MV-4-11 (cell line): ENCODE data around the gene QPCTL.
"Not testable (repeated sequence)": the region's sequence is repeated elsewhere in the genome, so short reads cannot be mapped to it uniquely, and the experiment has no call there.

ENCODE experiments used
- DNase-seq: peaks from one replicate; lab custom pipeline; 2025; lab: John Stamatoyannopoulos, UW

QPCTL gene

DNA sequence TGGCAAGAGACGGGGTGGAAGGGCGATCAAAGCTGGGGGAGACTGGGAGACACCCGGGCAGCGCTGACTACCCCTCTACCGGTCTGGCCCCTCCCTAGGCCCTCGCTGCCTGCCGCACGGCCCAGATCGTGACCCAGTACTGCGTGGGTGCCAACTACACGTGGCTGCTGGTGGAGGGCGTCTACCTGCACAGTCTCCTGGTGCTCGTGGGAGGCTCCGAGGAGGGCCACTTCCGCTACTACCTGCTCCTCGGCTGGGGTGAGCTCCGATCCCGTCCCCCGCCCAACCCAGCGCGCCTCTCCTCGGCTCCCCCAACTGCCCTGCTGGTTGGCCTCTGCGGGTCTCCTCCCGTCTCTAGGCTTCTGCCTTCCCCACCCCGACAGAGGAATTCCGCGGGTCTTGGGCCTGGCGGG lies 15.6 kb upstream of the QPCTL start:
- DNase-seq, result no peak

DNA sequence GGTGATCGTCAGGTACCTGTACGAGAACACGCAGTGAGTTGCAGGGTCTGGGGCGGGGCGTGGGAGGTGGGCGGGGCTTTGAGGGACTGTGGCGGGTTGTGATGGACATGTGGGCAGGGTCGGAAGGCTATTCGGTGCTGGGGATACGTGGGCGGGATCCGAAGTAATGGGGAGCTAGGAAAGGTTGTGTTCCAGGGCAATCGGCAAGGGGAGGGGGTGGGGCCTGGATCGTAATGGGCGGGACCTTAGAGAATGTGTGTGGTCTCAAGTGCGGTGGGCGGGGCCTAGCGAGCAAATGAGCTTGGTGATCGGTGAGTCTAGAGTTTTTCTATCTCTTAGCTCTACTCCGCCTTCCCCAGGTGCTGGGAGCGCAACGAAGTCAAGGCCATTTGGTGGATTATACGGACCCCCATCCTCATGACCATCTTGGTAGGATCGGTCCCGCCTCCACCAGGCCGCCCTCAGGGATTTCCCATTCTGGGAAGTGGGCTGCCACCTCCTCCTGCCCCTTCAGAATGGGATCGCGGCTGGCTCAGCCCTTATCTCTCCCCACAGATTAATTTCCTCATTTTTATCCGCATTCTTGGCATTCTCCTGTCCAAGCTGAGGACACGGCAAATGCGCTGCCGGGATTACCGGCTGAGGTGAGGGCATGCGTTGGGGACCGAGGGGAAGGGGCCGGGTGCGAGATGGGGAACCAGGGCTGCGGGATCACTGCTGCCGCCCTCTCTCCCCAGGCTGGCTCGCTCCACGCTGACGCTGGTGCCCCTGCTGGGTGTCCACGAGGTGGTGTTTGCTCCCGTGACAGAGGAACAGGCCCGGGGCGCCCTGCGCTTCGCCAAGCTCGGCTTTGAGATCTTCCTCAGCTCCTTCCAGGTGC lies 14.9 kb upstream of the QPCTL start:
- peak; percentile 56 for DNase-seq

DNA sequence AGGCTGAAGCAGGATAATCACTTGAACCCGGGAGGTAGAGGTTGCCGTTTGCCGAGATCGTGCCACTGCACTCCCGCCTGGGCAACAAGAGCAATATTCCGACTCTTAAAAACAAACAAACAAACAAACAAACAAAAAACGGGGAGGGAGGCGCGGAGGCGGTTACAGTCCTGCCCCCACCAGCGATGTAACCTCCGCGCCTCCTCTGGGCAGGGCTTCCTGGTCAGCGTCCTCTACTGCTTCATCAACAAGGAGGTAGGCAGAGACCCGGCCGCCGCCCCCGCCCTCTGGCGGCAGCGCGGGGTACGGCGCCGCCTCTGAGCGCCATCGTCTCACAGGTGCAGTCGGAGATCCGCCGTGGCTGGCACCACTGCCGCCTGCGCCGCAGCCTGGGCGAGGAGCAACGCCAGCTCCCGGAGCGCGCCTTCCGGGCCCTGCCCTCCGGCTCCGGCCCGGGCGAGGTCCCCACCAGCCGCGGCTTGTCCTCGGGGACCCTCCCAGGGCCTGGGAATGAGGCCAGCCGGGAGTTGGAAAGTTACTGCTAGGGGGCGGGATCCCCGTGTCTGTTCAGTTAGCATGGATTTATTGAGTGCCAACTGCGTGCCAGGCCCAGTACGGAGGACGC lies 11.0 kb upstream of the QPCTL start:
- DNase-seq, result peak; percentile 80

DNA sequence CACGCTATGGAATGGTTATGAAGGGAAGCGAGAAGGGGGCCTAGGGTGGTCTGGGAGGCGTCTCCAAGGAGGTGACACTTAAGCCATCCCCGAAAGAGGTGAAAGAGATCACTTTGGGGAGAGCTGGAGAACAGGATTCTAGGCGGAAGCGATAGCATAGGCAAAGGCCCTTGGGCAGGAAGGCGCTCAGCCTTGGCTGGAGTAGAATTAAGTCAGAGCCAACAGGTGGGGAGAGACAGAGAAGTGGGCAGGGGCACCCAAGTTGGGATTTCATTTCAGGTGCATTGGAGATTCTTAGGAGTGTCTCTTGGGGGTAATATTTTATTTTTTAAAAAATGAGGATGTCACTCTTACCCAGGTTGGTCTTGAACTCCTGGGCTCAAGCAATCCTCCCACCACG lies 10.3 kb upstream of the QPCTL start:
- DNase-seq, result no peak

DNA sequence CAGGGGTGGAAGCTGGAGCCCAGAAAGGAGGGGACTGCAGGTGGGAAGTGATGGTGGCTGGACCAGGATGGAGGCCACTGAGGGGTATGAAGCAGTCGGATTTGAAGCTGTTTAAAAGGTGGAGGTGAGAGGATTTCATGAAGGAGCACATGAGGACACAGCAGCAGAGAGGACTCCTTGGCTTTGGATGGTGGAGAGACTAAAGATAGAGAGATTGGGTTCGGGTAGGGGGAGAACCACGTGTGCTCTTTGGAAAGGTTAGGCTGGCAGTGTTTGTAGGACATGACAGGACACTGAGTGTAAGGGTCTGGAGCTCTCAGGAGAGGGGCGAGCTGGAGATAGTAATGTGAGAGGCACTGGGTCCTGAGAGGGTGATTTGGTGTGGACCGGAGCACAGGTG lies 9.6 kb upstream of the QPCTL start:
- DNase-seq, result no peak

DNA sequence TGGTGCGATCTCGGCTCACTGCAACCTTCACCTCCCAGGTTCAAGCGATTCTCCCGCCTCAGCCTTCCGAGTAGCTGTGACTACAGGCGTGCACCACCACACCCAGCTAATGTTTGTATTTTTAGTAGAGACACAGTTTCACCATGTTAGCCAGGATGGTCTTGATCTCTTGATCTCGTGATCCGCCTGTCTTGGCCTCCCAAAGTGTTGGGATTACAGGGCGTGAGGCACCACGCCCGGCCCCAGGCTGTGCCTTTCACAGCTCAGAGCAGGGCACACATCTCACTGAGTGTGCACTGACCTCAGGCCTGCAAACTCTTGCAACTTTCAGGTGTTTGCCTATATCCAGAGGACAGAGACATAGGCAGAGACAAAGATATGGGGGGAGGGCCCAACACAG lies 7.4 kb upstream of the QPCTL start:
- DNase-seq, result not testable (repeated sequence)

DNA sequence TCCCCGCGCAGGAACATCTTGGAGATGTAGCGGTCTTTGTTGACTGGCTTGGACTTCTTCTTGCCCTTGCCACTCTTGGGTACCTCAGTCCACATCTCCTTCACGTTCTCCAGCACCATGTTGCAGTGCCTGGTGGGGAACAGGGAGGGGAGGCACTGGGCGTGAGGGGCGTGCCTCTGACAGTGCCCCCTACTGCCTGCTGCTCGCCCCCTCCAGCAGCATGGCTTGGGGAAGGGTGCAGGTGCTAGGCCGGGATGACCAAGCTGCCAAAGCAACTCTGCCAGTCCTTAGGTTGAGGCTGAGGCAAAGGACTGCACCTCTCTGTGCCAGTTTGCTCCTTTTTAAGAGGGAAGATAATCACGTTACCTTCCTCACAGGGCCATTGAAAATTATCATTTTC lies 4.9 kb upstream of the QPCTL start:
- no peak for DNase-seq

DNA sequence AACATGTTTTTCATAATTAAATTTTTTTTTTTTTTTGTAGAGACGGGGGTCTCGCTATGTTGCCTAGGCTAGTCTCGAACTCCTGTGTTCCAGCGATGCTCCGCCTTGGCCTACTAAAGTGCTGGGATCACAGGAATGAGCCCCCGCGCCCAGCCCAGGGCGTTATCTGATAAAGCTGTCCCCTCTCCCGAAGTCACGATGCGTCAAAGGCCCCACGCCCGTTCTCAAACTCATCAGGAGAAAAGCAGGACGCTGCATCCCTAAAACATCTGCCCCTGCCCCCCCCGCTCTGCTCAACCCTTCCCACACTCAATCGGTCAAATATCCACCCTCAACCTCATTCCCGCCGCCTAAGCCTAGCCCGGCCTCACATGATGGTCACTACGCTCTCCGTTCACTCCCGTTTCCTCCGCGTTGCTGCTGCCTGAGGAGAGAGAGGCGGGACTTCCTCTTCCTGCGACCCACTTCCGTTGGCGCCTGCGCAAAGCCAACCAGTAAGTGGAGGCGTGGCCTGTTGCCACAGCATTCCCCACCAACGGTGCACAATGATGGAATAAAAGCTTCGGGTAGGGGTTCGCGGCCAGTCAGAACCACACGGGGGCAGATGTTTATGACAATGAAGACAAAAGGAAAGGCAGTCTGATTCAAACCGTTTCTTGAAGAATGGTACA lies 815 bp upstream of the QPCTL start, which contains the start of gene SNRPD2:
TSS of gene SNRPD2 (minus strand) at position 438 of the 671 bp plus-strand sequence. CDS start at position 373, 65 bp downstream.
- peak; percentile 97 for DNase-seq

DNA sequence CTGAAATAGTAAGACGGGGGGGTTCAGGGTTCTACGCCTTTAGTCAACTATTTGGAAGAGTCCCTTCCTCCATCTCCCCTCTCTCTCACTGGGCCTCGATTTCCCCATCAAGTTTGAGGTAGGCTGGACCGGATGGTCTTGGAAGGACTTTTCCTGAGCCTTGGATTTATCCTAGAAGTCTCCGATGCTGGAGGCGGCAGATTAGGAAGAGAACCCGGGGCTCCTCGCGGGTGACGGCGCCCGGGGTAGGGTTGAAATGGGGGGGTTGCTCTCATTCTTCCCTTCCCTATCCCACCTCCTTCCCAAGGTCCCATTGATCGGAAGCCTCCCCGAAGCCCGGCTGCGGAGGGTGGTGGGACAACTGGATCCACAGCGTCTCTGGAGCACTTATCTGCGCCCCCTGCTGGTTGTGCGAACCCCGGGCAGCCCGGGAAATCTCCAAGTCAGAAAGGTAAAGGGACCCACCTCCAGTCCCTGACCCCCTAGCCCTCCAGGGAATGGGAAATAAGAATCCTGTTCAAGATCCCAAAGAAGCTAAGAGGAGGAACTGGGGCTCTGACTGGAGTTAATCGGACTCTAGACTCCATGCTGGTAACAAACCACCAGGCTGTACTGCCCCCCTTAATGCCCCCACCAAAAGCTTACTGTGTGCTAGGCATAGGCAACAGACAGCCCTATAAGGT lies 781 bp downstream of the QPCTL start:
- DNase-seq, result peak; percentile 67

DNA sequence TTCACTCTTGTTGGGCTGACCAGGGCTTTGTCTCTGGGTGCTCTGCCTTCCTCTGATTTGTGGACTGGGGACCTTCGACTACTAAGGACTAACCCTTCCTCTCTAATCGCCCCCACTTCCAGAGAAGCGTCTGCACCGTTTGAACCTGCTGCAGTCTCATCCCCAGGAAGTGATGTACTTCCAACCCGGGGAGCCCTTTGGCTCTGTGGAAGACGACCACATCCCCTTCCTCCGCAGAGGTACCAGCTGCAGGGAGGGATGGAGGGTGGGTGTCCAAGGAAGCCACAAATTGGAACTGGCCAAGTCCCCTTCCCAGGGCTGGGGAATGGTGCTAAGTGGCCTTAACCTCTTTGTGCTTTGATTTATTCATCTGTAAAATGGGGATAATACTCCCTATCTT lies 9.2 kb downstream of the QPCTL start:
- DNase-seq, result no peak

DNA sequence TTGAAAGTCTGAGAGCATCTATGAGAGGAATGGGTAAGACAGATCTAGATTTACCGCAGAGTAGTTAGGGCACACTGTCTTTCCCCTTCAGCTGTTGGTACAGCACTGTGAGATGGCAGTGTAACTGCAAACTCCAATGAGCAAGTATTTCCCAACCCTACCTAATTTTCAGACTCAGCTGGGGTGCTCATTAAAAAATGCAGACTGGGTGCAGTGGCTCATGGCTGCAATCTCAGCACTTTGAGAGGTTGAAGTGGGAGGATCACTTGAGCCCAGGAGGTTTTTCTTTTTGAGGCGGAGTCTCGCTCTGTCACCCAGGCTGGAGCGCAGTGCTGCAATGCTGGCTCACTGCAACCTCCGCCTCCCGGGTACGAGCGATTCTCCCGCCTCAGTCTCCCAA lies 12.6 kb downstream of the QPCTL start:
- DNase-seq, result no peak

DNA sequence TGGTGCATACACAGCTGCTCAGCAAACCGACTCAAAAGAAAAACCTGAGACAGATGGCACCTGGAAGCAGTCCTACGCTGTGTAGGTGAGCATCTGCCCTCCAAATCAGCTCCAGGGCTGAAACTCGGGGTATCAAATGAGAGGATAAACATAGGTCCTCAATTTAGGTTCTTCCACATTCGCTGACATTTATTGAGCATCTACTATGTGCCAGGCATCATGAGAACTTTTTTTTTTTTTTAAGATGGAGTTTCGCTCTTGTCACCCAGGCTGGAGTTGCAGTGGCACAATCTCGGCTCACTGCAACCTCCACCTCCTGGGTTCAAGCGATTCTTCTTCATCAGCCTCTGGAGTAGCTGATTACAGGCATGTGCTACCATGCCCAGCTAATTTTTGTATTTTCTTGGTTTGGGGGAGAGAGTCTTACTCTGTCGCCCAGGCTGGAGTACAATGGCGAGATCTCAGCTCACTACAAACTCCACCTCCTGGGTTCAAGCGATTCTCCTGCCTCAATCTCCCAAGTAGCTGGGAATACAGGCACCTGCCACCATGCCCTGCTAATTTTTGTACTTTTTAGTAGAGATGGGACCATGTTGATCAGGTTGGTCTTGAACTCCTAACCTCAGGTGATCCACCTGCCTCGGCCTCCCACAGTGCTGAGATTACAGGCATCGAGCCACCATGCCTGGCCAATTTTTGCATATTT lies 13.4 kb downstream of the QPCTL start:
- no peak for DNase-seq

DNA sequence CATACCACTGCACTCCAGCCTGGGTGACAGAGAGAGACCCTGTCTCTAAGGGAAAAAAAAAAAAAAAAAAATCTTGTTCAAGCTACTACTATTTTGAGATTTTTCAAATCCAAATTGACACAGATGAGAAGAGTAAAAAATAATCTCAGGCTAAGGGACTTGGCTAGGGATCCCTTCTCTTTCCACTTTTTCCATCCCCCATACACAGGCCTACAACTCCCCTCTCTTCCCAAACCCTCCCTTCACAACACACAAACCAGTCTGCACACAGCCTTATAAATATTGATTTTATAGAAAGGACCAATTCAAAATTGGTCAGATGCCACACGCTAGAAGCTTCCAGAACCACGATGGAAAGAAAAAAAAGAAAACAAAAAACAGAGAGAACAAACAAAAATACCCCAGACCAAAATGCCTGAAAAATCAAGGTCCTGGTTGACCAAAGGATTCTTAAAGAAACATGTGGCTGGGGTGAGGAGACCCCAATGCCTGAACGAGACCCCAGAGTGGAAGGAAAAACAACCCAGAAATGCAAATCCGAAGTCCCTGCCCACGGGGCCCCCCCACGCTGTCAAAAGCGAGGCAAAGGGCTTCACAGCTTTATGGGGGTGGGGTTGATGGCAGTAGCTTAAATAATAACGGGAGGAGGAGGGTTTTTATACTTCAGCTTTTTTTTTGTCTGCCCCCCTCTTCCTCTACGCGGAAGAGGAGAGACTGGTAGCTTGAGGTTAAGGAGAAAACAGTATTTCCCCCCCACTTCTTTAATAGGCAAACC lies 18.1 kb downstream of the QPCTL start:
- DNase-seq, result no peak

DNA sequence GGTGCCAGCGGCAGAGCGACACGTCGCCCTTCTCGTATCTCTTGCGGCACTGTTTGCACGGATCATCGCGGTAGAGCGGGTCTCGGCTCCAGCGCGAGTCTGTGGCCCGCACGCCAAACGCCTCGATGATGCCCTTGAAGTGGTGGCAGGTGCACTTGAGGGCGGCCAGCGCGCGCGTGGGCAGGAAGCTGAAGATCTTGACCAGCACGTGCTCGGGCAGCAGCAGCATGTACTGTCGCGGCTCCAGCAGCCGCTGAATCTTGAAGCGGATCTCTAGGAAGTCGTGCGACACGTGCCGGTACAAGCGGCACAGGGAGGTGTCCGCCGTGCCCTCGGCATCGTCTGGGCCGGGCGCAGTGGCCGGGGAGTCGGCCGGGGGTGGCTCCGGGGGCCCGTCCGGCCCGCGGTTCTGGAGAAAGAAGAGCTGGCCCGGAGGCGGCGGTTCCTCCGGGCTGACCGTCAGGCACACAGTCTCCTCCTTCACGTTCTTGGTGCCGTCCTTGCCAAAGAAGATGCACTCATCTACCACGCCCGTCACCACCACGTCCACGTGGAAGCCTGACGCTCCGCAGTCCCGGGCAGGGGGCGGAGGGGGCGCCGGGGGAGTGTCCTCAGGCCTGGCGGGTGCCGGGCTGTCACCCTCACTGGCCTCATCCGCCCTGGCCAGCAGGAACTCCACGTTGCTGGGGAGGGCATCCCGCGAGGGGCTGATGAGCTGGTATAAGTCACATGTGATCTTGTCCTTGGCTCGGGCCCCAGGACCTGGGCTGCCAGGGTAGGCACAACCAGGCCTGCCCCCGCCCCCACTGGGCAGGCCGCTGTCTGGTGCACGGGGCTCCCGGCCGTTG lies 19.6 kb downstream of the QPCTL start:
- no peak for DNase-seq

DNA sequence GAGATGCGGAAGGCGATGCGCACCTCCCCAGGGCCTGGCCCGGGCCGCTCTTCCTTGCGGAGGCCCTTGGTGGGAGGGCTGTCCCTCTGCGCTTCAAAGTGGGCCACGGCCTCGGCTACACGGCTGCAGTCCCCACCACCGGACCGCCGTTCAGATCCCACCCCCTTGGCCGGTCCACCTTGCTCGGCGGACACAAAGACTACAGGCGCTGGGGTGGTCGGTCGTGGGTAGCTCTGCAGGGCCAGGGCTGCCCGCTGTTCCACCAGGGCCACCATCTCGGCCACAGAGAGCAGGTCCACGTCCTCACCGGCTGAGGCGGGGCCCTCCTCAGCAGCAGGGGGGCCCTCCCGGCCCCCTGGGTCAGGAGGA lies 20.2 kb downstream of the QPCTL start:
- DNase-seq, result no peak

DNA sequence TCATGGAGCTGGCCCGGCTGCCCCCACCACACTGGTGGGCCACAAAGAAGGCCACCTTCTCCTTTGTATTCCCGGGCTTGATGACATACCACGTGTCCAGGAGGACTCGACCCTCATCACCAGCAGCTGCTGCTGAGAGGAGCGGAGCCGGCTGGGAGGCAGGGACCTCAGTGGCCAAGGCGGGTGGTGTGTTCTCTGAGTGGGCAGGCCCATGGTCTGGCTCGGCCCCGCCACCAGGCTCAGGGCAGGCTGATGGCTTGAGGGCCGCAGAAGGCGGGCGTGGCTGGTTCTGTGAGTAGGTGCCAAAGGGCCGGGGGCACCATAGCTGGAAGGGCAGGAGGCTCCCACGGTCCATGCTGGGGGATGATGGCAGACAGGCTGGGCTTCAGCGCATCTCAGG lies 20.7 kb downstream of the QPCTL start:
- DNase-seq, result no peak

DNA sequence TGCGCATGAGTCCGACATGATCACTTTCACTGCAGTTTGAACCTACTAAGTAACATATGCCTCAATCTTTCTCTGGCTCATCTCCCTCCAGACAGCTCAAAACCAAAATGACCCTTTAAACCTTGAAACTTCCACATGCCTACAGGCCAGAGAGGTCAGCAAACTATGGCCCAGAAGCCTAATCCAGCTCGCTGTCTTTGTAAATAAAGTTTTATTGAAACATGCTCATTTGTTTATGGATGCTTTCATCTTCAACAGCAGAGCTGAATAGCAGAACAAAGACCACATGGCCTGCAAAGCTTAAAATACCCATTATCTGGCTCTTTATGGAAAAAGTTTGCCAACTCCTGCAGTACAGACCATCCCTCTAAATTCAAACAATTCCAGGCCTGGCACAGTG lies 22.7 kb downstream of the QPCTL start:
- DNase-seq, result no peak

DNA sequence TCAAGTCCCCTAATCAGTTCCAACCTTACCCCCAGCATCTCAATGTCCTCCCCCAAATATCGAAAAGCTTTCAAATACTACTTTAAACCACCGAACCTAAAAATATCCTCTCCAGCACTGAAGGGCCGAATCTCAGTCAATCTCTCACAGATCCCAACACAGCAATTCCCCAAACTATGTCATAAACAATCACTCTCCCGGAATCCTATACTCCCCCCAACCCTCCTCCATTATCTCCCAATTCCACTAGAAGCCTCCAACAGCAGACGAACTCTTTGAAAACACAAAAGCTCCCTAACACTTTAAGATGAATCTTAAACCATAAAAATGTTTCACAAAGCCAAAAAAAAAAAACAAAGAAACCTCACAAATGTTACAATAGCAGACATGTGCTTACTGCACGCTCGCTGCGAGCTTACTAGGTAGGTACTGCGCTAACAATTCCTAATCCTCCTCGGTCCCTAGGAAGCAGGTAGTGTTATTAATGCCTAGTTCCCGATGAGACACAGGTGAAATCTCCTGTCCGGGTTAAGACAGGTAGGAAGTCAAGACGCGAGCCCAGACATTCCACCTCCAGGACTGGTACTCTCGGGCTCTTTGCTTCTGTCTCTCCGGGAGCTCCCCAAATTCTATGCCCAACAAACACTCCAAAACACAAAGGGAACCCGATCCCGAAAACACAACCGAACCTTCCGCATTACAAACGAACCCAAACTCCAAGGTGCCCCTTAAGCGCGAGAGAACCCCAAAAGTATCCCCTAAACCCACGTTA lies 24.1 kb downstream of the QPCTL start:
- no peak for DNase-seq
